Measurements from ENCODE around the gene DCDC2C.

GRCh38 chr2:3801506-3801905 is 98.1 kb downstream of the DCDC2C start:
- no peak for TF ChIP-seq RAD21 (IDR thresholded peaks at IDR 0.05; ENCODE audit: low read length)
- TF ChIP-seq, protein P1, sequence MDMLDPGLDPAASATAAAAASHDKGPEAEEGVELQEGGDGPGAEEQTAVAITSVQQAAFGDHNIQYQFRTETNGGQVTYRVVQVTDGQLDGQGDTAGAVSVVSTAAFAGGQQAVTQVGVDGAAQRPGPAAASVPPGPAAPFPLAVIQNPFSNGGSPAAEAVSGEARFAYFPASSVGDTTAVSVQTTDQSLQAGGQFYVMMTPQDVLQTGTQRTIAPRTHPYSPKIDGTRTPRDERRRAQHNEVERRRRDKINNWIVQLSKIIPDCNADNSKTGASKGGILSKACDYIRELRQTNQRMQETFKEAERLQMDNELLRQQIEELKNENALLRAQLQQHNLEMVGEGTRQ (IDR thresholded peaks at IDR 0.05; ENCODE audit: low read depth, low read length): no peak
